Neuron (in vitro differentiated cells): ENCODE results near the gene NOC3L.
"Not testable (repeated sequence)": the region's sequence is repeated elsewhere in the genome, so short reads cannot be mapped to it uniquely, and the experiment has no call there.

Experiments used
- H2AFZ ChIP-seq: one replicate; pipeline ENCODE4 v1.6.1; 2013; ENCODE audit warnings: low read depth, mild to moderate bottlenecking, inconsistent platforms, low read length, moderate library complexity
- H3K27me3 ChIP-seq: one replicate; pipeline ENCODE4 v1.6.1; 2013; ENCODE audit warnings: low read length; ENCODE audit not compliant: insufficient read depth
- H3K36me3 ChIP-seq: one replicate; pipeline ENCODE4 v1.6.1; 2013; ENCODE audit warnings: low read length; ENCODE audit not compliant: insufficient read depth
- H3K4me1 ChIP-seq: one replicate; pipeline ENCODE4 v1.6.1; 2013; ENCODE audit warnings: low read length; ENCODE audit not compliant: insufficient read depth
- H3K4me3 ChIP-seq: 2 replicates; pipeline ENCODE4 v1.5.1; 2013; ENCODE audit warnings: mild to moderate bottlenecking, low read length, moderate library complexity
- H3K9me3 ChIP-seq: one replicate; pipeline ENCODE4 v1.6.1; 2013; ENCODE audit warnings: low read length

NOC3L gene

GRCh38 chr10:94350500-94350899 lies 12.2 kb downstream of the NOC3L start:
- not testable (repeated sequence) for H3K4me3 ChIP-seq, H3K4me1 ChIP-seq, H3K9me3 ChIP-seq, H3K27me3 ChIP-seq, H2AFZ ChIP-seq
- H3K36me3 ChIP-seq = peaks cover 70% of the 10 kb centered on the region

GRCh38 chr10:94349327-94349726 lies 13.4 kb downstream of the NOC3L start:
- Histone ChIP-seq H3K27me3 (no peaks in the 10 kb centered on the region), H3K9me3 (no peaks in the 10 kb centered on the region), H2AFZ (no peak overlapping the region), H3K4me3 (no peak overlapping the region), H3K36me3 (peaks cover 71% of the 10 kb centered on the region), H3K4me1 (no peaks in the 10 kb centered on the region)

GRCh38 chr10:94344522-94345122 lies 18.1 kb downstream of the NOC3L start:
- no peaks in the 10 kb centered on the region for H3K4me1 ChIP-seq
- no peaks in the 10 kb centered on the region for H3K27me3 ChIP-seq
- no peak overlapping the region for H2AFZ ChIP-seq
- H3K9me3 ChIP-seq = no peaks in the 10 kb centered on the region
- peaks cover 75% of the 10 kb centered on the region for H3K36me3 ChIP-seq
- no peak overlapping the region for H3K4me3 ChIP-seq

- H3K27me3 ChIP-seq = no peaks in the 10 kb centered on the region
- H3K36me3 ChIP-seq = peaks cover 76% of the 10 kb centered on the region
- no peaks in the 10 kb centered on the region for H3K4me1 ChIP-seq
- no peak overlapping the region for H3K4me3 ChIP-seq
- H3K9me3 ChIP-seq = no peaks in the 10 kb centered on the region
- H2AFZ ChIP-seq = no peak overlapping the region
Measured at GRCh38 chr10:94343151-94343550, 19.6 kb downstream of the NOC3L start.

- Histone ChIP-seq H3K9me3 (no peaks in the 10 kb centered on the region), H3K4me1 (peaks cover 3% of the 10 kb centered on the region), H3K36me3 (peaks cover 83% of the 10 kb centered on the region), H2AFZ (no peak overlapping the region), H3K4me3 (no peak overlapping the region), H3K27me3 (no peaks in the 10 kb centered on the region)
Measured at GRCh38 chr10:94334857-94335256, 27.9 kb downstream of the NOC3L start.

GRCh38 chr10:94333051-94333450 lies 29.7 kb downstream of the NOC3L start:
- H3K27me3 ChIP-seq = no peaks in the 10 kb centered on the region
- H3K4me3 ChIP-seq = no peak overlapping the region
- no peak overlapping the region for H2AFZ ChIP-seq
- no peaks in the 10 kb centered on the region for H3K9me3 ChIP-seq
- H3K36me3 ChIP-seq = peaks cover 74% of the 10 kb centered on the region
- H3K4me1 ChIP-seq = peaks cover 3% of the 10 kb centered on the region

- Histone ChIP-seq H2AFZ (no peak overlapping the region), H3K36me3 (peaks cover 49% of the 10 kb centered on the region), H3K27me3 (no peaks in the 10 kb centered on the region), H3K4me1 (peaks cover 3% of the 10 kb centered on the region), H3K9me3 (no peaks in the 10 kb centered on the region), H3K4me3 (no peak overlapping the region)
Measured at GRCh38 chr10:94328613-94329012, 34.1 kb downstream of the NOC3L start.

GRCh38 chr10:94327649-94328048 lies 35.1 kb downstream of the NOC3L start:
- peaks cover 51% of the 10 kb centered on the region for H3K36me3 ChIP-seq
- H2AFZ ChIP-seq = no peak overlapping the region
- H3K9me3 ChIP-seq = no peaks in the 10 kb centered on the region
- H3K4me3 ChIP-seq = no peak overlapping the region
- no peaks in the 10 kb centered on the region for H3K27me3 ChIP-seq
- H3K4me1 ChIP-seq = no peaks in the 10 kb centered on the region

GRCh38 chr10:94324609-94325233 lies 38.0 kb downstream of the NOC3L start:
- Histone ChIP-seq H3K27me3 (no peaks in the 10 kb centered on the region), H2AFZ (no peak overlapping the region), H3K9me3 (no peaks in the 10 kb centered on the region), H3K4me1 (no peaks in the 10 kb centered on the region), H3K36me3 (peaks cover 31% of the 10 kb centered on the region), H3K4me3 (no peak overlapping the region)

GRCh38 chr10:94320285-94320914 lies 42.3 kb downstream of the NOC3L start:
- no peaks in the 10 kb centered on the region for H3K27me3 ChIP-seq
- H3K36me3 ChIP-seq = peaks cover 18% of the 10 kb centered on the region
- no peaks in the 10 kb centered on the region for H3K4me1 ChIP-seq
- H3K4me3 ChIP-seq = no peak overlapping the region
- no peaks in the 10 kb centered on the region for H3K9me3 ChIP-seq
- no peak overlapping the region for H2AFZ ChIP-seq

GRCh38 chr10:94316560-94316959 lies 46.2 kb downstream of the NOC3L start:
- Histone ChIP-seq H3K4me1 (no peaks in the 10 kb centered on the region), H3K9me3 (no peaks in the 10 kb centered on the region), H3K27me3 (no peaks in the 10 kb centered on the region), H3K36me3 (peaks cover 2% of the 10 kb centered on the region), H2AFZ (no peak overlapping the region), H3K4me3 (no peak overlapping the region)

GRCh38 chr10:94315975-94316464 lies 46.7 kb downstream of the NOC3L start:
- Histone ChIP-seq H3K27me3 (no peaks in the 10 kb centered on the region), H3K4me1 (no peaks in the 10 kb centered on the region), H3K4me3 (no peak overlapping the region), H3K9me3 (no peaks in the 10 kb centered on the region), H2AFZ (no peak overlapping the region), H3K36me3 (peaks cover 2% of the 10 kb centered on the region)

GRCh38 chr10:94315024-94315451 lies 47.7 kb downstream of the NOC3L start:
- H3K36me3 ChIP-seq = peaks cover 2% of the 10 kb centered on the region
- H3K4me1 ChIP-seq = no peaks in the 10 kb centered on the region
- H3K9me3 ChIP-seq = no peaks in the 10 kb centered on the region
- no peaks in the 10 kb centered on the region for H3K27me3 ChIP-seq
- no peak overlapping the region for H2AFZ ChIP-seq
- H3K4me3 ChIP-seq = no peak overlapping the region
